IMR-90 (cell line): ENCODE measurements around the gene NCKAP5L.

Experiments
- CEBPB ChIP-seq: IDR thresholded peaks from 2 replicates; pipeline ENCODE4 v1.6.1; 2012; ENCODE audit warnings: low read depth, low read length, improper control_type of control experiment
- CHD1 ChIP-seq: IDR thresholded peaks from 2 replicates; pipeline ENCODE4 v1.6.1; 2012; ENCODE audit warnings: low read depth, low read length, improper control_type of control experiment
- MXI1 ChIP-seq: IDR thresholded peaks from 2 replicates; pipeline ENCODE4 v1.6.1; 2012; ENCODE audit warnings: low read depth, mild to moderate bottlenecking, low read length, moderate library complexity, borderline replicate concordance
- POLR2A ChIP-seq: IDR thresholded peaks from 2 replicates; pipeline ENCODE4 v1.6.1; 2012; ENCODE audit warnings: mild to moderate bottlenecking, low read depth, low read length
- RFX5 ChIP-seq: IDR thresholded peaks from 2 replicates; pipeline ENCODE4 v1.8.0; 2012; ENCODE audit warnings: low read depth, mild to moderate bottlenecking, low read length, moderate library complexity
- SMC3 ChIP-seq: fragments of 150-350 bp; IDR thresholded peaks from 2 replicates; pipeline ENCODE4 v1.6.1; 2016; ENCODE audit warnings: low read depth, mild to moderate bottlenecking, antibody characterized with exemption, low read length, moderate library complexity
- TF ChIP-seq, protein P1 (sequence below): conservative IDR thresholded peaks from 2 replicates; pipeline ENCODE4 v1.5.1; 2012; ENCODE audit warnings: mild to moderate bottlenecking, low read depth, low read length, improper control_type of control experiment

DNA sequence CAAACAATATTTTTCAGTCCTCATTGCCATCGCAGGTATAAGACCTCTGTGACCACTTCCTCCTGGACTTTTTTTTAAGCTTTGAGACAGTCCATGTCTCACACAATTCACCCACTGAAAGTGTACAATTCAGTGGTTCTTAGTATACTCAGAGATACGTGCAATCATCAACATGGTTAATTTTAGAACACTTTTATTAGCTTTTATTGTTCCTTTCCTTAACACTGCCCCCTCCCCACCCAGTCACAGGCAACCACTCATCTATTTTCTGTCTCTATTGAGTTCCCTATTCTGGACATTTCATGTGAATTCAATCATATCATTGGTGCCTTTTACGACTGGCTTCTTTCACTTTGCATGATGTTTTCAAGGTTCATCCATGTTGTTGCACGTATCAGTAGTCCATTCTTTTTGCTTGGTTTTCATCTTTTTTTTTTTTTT, 16.2 kb downstream of the NCKAP5L start:
- no peak for TF ChIP-seq POLR2A
- TF ChIP-seq, protein P1, sequence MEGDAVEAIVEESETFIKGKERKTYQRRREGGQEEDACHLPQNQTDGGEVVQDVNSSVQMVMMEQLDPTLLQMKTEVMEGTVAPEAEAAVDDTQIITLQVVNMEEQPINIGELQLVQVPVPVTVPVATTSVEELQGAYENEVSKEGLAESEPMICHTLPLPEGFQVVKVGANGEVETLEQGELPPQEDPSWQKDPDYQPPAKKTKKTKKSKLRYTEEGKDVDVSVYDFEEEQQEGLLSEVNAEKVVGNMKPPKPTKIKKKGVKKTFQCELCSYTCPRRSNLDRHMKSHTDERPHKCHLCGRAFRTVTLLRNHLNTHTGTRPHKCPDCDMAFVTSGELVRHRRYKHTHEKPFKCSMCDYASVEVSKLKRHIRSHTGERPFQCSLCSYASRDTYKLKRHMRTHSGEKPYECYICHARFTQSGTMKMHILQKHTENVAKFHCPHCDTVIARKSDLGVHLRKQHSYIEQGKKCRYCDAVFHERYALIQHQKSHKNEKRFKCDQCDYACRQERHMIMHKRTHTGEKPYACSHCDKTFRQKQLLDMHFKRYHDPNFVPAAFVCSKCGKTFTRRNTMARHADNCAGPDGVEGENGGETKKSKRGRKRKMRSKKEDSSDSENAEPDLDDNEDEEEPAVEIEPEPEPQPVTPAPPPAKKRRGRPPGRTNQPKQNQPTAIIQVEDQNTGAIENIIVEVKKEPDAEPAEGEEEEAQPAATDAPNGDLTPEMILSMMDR, result no peak
- no peak for TF ChIP-seq CHD1
- no peak for TF ChIP-seq SMC3
- no peak for TF ChIP-seq CEBPB
- TF ChIP-seq RFX5, result no peak
- TF ChIP-seq MXI1, result no peak
